Fibroblast of lung (primary cell): ENCODE data around the gene LAMB2.

Source experiments
- CTCF ChIP-seq, 2 donors: IDR thresholded peaks in 1 of 2; conservative IDR thresholded peaks in 1 of 2; 1 replicate in 1 of 2; 2 replicates in 1 of 2; pipeline ENCODE4 v1.5.1; 2011 to 2012; ENCODE audit warnings: low read length in 2 of 2, control low read depth in 1 of 2, inconsistent platforms in 1 of 2, low read depth in 1 of 2, mild to moderate bottlenecking in 1 of 2
- EZH2 ChIP-seq: IDR thresholded peaks from 2 replicates; pipeline ENCODE4 v1.5.1; 2012; ENCODE audit warnings: low read length, control low read depth, mild to moderate bottlenecking; ENCODE audit errors: missing control alignments

- peak in 1 of 2 donors; percentile 38 for TF ChIP-seq CTCF (conservative IDR thresholded peaks at IDR 0.05 in 1 of 2, IDR thresholded peaks at IDR 0.05 in 1 of 2; ENCODE audit: low read depth in 1 of 2, low read length in 2 of 2)
- no peak for TF ChIP-seq EZH2
These were observed 25.4 kb upstream of the LAMB2 start for GRCh38 chr3:49158103-49158709.
